Esophagus squamous epithelium (tissue), 4 donors: ENCODE data around the gene FANK1.

Source experiments
- CTCF ChIP-seq, 6 experiments: fragments of 450-650 bp in 4 of 6; fragments of 200-600 bp in 2 of 6; sonication (generic) in 2 of 6; IDR thresholded peaks; one replicate each; pipeline ENCODE4 v1.5.1; 2016 to 2019; ENCODE audit warnings: antibody characterized with exemption in 6 of 6, mild to moderate bottlenecking in 4 of 6, moderate library complexity in 4 of 6
- POLR2A ChIP-seq, 4 donors: fragments of 450-650 bp; IDR thresholded peaks; one replicate each; pipeline ENCODE4 v1.6.1; 2017; ENCODE audit warnings: antibody characterized with exemption in 4 of 4, mild to moderate bottlenecking in 4 of 4, moderate library complexity in 3 of 4

GRCh38 chr10:125979976-125980375 is 83.6 kb downstream of the FANK1 start:
- no peak for TF ChIP-seq POLR2A (IDR thresholded peaks at IDR 0.05)
- TF ChIP-seq CTCF (IDR thresholded peaks at IDR 0.05) = no peak
